ENCODE measurements around the gene NQO2.

DNA sequence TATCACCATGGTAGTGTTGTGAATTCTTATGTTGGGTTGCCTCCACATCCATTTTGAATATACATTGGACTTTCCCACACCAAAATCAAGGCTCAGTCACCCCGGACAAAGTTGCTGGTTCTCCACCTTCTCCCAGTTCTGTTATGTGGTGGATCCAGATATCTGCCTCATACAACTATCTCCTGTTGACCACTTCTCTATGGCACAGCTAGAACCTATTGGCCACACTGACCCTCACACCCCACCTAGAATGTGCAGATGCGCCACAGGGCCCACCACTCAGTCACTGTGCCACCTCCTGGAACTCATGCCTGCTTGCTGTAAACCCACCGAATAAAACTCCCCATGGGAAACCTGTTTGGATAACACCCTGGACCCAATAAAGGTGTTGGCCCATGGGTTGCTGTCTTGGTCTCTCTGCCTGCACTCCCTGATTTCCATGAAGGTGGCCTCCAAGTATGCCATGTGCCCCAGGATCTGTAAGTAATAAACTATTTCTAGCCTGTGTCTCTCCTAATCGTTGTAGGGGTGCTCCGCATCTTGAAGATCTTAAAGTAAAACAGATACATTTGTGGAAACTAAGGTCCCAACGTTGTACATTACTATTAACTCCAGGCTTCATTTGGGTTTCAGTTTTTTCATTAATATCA, 7.2 kb upstream of the NQO2 start:
- TF ChIP-seq POLR2A (IDR thresholded peaks at IDR 0.05) (no peak), POLR2AphosphoS5 (IDR thresholded peaks at IDR 0.05) (no peak)
- TF ChIP-seq, protein P1, sequence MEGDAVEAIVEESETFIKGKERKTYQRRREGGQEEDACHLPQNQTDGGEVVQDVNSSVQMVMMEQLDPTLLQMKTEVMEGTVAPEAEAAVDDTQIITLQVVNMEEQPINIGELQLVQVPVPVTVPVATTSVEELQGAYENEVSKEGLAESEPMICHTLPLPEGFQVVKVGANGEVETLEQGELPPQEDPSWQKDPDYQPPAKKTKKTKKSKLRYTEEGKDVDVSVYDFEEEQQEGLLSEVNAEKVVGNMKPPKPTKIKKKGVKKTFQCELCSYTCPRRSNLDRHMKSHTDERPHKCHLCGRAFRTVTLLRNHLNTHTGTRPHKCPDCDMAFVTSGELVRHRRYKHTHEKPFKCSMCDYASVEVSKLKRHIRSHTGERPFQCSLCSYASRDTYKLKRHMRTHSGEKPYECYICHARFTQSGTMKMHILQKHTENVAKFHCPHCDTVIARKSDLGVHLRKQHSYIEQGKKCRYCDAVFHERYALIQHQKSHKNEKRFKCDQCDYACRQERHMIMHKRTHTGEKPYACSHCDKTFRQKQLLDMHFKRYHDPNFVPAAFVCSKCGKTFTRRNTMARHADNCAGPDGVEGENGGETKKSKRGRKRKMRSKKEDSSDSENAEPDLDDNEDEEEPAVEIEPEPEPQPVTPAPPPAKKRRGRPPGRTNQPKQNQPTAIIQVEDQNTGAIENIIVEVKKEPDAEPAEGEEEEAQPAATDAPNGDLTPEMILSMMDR (IDR thresholded peaks at IDR 0.05) = no peak

Measured in prostate gland (tissue), 2 donors.